Neutrophil (primary cell): Measurements from ENCODE around the gene SYTL3.

Experiments used
- H3K27ac ChIP-seq: fragments of 200-600 bp; sonication (generic); 2 replicates; pipeline ENCODE4 v1.5.1; 2016; ENCODE audit warnings: mild to moderate bottlenecking, moderate library complexity
- H3K27me3 ChIP-seq: fragments of 200-600 bp; sonication (generic); 2 replicates; pipeline ENCODE4 v1.6.0; 2016; ENCODE audit warnings: mild to moderate bottlenecking
- H3K36me3 ChIP-seq: fragments of 200-600 bp; sonication (generic); 2 replicates; pipeline ENCODE4 v1.5.1; 2017
- H3K4me1 ChIP-seq, 2 experiments: fragments of 200-600 bp in 1 of 2; sonication (generic) in 1 of 2; 1 replicate in 1 of 2; 2 replicates in 1 of 2; pipeline versions ENCODE4 v1.5.1 to v1.6.1; 2013 to 2016; ENCODE audit warnings: low read depth in 1 of 2, low read length in 1 of 2, mild to moderate bottlenecking in 1 of 2, moderate library complexity in 1 of 2; ENCODE audit not compliant: control insufficient read depth in 1 of 2, insufficient read depth in 1 of 2
- H3K4me3 ChIP-seq, 2 experiments: fragments of 200-600 bp in 1 of 2; sonication (generic) in 1 of 2; 1 replicate in 1 of 2; 2 replicates in 1 of 2; pipeline ENCODE4 v1.5.1; 2013 to 2016; ENCODE audit warnings: low read depth in 1 of 2, low read length in 1 of 2, mild to moderate bottlenecking in 1 of 2, moderate library complexity in 1 of 2
- H3K9me3 ChIP-seq: fragments of 200-600 bp; sonication (generic); 2 replicates; pipeline ENCODE4 v1.5.1; 2016
- TF ChIP-seq, protein P1 (sequence below): fragments of 200-600 bp; sonication (generic); IDR thresholded peaks from 2 replicates; pipeline ENCODE4 v1.5.1; 2016; ENCODE audit warnings: antibody characterized with exemption

SYTL3 gene

GRCh38 chr6:158708239-158708638 is 58.4 kb downstream of the SYTL3 start:
- Histone ChIP-seq H3K4me3 (no peak overlapping the region), H3K27me3 (no peaks in the 10 kb centered on the region), H3K9me3 (no peaks in the 10 kb centered on the region), H3K27ac (no peak overlapping the region), H3K36me3 (peaks cover 53% of the 10 kb centered on the region), H3K4me1 (peaks cover 4 to 8% of the 10 kb centered on the region in 2 experiments)
- TF ChIP-seq, protein P1, sequence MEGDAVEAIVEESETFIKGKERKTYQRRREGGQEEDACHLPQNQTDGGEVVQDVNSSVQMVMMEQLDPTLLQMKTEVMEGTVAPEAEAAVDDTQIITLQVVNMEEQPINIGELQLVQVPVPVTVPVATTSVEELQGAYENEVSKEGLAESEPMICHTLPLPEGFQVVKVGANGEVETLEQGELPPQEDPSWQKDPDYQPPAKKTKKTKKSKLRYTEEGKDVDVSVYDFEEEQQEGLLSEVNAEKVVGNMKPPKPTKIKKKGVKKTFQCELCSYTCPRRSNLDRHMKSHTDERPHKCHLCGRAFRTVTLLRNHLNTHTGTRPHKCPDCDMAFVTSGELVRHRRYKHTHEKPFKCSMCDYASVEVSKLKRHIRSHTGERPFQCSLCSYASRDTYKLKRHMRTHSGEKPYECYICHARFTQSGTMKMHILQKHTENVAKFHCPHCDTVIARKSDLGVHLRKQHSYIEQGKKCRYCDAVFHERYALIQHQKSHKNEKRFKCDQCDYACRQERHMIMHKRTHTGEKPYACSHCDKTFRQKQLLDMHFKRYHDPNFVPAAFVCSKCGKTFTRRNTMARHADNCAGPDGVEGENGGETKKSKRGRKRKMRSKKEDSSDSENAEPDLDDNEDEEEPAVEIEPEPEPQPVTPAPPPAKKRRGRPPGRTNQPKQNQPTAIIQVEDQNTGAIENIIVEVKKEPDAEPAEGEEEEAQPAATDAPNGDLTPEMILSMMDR: no peak

GRCh38 chr6:158709809-158710208 is 60.0 kb downstream of the SYTL3 start:
- Histone ChIP-seq H3K27ac (no peak overlapping the region), H3K36me3 (peaks cover 69% of the 10 kb centered on the region), H3K27me3 (no peaks in the 10 kb centered on the region), H3K4me1 (no peaks in the 10 kb centered on the region), H3K4me3 (no peak overlapping the region), H3K9me3 (no peaks in the 10 kb centered on the region)
- TF ChIP-seq, protein P1: no peak

GRCh38 chr6:158711264-158711663 is 61.4 kb downstream of the SYTL3 start:
- Histone ChIP-seq H3K4me3 (no peak overlapping the region), H3K27me3 (no peaks in the 10 kb centered on the region), H3K36me3 (peaks cover 83% of the 10 kb centered on the region), H3K4me1 (no peaks in the 10 kb centered on the region), H3K27ac (no peak overlapping the region), H3K9me3 (no peaks in the 10 kb centered on the region)
- TF ChIP-seq, protein P1: no peak

GRCh38 chr6:158713469-158713868 is 63.6 kb downstream of the SYTL3 start:
- no peak overlapping the region for H3K27ac ChIP-seq
- peaks cover 89% of the 10 kb centered on the region for H3K36me3 ChIP-seq
- H3K27me3 ChIP-seq: no peaks in the 10 kb centered on the region
- no peaks in the 10 kb centered on the region for H3K9me3 ChIP-seq
- no peak overlapping the region for H3K4me3 ChIP-seq
- H3K4me1 ChIP-seq: no peaks in the 10 kb centered on the region
- TF ChIP-seq, protein P1: no peak

- H3K4me1 ChIP-seq: no peaks in the 10 kb centered on the region
- TF ChIP-seq, protein P1: no peak
- H3K36me3 ChIP-seq: peaks cover 93% of the 10 kb centered on the region
- H3K9me3 ChIP-seq: no peaks in the 10 kb centered on the region
- H3K27me3 ChIP-seq: peaks cover 3% of the 10 kb centered on the region
- H3K4me3 ChIP-seq: no peak overlapping the region
- H3K27ac ChIP-seq: no peak overlapping the region
These were observed 64.9 kb downstream of the SYTL3 start for GRCh38 chr6:158714706-158715105.
